HG02571 (cell line): Measurements from ENCODE around the gene ACVR1B.

Experiments
- ATAC-seq: cut with Tn5 transposase; IDR thresholded peaks from one replicate; pipeline ENCODE4 v1.9.1; 2021; ENCODE audit warnings: mild to moderate bottlenecking, moderate library complexity; ENCODE audit not compliant: unreplicated experiment

ACVR1B gene

DNA sequence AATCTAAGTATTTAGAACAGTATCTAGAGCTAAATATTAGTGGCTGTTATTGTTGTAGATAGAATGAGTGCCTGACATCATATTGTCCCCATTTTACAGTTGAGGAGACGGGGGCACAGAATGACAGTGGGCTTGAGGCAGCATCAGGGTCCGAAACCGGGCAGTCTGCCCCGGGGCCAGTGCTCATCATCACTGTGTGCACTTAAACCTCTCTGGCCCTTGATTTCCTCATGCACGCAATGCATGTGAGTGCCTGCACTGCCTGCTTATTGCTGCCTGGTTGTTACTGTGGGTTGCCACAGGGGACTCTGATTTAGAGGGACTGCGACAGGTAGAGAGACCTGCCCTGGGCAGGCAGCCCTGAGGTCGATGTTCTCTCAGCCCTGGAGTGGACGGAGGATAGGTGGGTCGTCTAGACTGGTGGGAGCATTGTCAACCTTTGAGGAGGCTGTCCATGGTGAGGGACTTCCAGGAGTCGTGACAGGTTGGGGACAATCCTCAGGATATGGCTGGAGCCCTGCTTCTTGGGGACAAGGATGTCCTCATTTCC lies 34.4 kb upstream of the ACVR1B start:
- ATAC-seq = no peak

DNA sequence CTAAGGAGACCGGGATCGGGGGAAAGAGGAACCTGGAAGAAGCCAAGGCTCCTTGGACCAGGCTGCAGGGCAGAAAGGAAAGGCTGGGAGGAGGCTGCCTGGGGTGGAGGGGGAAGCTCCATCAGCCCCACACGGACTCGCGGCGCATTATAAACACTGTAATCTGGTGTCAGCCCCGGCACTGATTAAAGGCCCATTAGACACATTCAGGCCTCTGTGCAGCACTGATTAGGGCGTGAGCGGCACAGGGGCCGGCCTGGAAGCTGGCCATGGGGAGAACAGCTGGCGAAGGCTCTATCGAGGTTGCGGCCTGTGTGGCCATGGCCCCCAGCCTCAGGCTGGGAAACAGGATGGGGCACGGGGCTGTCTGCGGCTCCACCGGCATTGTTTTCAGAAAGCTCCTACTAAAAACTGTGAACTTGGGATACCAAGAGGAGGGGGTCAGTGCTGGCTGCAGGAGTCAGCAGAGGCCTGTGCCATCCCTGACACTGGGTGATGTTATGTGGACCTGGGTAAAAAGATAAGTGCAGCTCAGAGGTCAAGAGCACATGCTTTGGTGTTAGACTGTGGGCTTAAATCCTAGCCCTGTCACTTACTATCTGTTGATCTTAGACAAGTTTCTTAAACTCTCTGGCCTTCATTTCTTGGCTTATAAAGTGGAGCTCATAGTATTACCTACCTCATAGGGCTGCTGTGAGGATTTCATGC lies 33.6 kb upstream of the ACVR1B start:
- no peak for ATAC-seq

DNA sequence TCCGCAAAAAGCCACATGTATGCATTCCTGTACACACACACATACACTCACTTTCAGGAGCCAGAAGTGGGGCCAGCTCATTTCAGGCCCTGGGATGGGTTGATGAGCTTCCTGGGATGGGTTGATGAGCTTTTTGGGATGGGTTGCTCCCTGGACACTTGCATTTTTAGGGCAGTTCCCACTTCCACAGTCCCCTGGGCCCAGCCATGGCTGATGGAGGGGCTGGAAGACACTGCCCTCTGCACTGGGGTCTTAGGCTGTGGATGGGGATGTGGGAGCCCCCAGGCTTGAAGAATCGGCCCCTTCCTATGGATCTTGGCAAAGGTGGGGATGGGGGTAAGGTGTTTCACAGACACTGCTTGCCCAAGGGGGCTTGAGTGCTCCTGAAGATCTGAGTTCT lies 31.5 kb upstream of the ACVR1B start:
- ATAC-seq = no peak

DNA sequence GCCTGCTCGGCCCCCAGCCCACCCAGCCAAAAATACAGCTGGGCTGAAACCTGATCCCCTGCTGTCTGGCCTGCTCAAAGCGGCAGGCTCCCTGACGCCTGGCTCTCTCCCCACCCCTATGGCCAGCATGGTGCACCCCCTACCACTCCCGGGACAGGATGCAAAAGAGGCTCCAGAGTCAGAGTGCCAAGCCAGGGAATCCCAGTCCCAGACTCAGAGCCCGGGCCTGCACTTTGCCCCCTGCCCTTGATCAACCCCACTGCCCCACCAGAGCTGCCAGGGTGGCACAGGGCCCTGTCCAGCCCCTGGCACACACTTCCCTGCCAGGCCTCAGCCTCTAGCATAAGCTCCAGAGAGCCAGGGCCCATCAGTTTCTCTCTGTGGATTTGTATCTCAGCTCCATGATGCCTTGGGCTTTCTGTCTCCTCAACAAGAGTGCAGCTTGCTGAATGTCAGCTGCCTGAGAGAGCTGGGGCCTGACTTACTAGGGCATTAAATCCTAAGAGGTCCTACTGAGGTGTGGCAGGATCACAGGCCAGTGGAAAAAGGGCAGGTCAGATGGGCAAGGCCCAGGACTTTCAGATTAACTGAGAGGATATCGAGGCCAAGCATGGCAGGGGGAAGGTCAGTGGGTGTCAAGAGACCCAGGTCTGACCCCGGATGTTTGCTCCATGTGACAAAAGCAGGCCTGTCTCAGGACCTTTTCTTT lies 30.3 kb upstream of the ACVR1B start:
- no peak for ATAC-seq

DNA sequence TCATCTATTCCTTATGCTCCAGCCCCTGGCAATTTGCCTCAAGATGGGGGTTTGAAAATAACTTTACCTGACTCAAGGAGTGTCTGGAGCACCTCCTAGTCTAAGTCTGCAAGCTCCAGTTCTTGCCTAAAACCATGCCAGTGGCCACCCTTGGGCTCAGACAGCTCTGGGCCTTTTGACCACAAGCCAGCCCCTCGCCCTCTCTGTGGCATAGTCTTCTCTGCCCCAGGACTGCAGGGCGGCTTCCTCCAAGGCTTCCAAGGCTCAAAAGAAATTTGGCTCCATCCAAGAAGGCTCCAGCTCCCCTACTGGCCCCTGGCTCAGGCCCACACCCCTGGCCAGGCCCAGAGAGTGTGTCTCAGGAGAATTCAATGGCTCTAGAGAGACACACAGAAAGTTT lies 29.4 kb upstream of the ACVR1B start:
- no peak for ATAC-seq

DNA sequence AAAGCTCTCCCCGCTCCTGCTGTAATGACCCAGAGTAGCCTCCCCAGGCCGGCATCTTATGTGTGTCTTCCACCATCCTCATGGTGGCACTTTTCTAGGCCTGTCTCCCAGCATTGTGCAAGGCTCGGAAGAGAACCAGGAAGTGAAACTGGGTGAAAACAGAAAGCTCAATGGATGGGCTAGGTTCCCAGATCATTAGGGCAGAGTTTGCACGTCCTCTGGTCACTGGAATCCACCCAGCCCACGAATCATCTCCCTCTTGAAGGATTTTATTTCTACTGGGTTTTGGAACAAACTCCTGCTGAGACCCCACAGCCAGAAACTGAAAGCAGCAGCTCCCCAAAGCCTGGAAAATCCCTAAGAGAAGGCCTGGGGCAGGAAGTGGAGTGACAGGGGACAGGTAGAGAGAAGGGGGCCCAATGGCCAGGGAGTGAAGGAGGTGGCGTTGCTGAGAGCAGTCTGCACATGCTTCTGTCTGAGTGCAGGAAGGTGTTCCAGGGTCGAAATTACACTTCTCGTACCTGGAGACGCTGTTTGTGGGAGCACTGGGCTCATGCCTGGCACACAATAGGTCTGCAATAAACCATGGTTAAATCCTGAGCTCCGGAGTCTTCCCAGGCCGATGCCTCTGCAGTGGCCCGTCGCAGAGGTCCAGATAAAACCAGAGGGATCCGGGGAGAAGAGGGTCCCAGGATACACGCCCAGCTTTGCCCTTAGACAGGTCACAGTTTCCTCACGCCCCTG lies 28.6 kb upstream of the ACVR1B start:
- no peak for ATAC-seq

DNA sequence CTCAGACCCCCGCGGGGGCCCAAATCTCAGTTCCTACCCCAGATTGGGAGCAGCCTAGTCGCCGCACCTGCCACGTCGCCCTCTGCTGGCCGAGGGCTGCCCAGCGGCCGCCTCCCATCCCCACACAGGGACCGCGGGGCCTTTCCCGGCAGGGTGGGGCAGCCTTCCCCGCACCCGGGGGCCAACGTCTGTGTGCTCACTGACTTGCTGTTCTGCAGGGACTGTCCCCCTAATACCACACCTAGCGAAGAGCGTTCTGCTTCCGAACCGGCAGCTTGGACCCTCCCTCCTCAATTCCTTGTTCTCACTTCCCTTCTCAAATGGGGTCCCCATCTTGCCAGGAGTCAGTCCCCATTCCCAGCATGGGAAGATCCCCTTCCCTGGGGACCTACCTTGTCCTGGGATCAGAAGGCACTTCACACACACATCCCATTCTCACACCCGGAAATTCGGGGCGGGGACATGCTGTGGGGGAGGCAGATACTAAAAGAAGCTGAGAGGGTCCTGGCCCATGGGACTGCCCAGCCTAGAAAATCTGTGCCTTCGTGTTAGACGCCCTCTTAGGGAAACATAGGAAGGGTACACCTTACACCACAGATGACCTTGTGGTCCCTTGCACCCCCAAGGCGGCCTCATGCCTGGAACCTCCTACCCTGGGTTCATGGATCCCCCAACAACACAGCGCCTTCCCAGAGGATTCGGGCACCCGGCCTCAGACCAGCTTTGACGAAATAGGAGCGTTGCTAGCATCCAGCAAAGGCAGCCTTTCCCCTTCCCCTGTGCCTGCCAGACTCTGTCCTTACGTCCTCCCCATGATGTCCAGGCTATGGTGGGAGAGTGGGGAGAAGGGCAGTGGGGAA lies 27.8 kb upstream of the ACVR1B start:
- no peak for ATAC-seq

DNA sequence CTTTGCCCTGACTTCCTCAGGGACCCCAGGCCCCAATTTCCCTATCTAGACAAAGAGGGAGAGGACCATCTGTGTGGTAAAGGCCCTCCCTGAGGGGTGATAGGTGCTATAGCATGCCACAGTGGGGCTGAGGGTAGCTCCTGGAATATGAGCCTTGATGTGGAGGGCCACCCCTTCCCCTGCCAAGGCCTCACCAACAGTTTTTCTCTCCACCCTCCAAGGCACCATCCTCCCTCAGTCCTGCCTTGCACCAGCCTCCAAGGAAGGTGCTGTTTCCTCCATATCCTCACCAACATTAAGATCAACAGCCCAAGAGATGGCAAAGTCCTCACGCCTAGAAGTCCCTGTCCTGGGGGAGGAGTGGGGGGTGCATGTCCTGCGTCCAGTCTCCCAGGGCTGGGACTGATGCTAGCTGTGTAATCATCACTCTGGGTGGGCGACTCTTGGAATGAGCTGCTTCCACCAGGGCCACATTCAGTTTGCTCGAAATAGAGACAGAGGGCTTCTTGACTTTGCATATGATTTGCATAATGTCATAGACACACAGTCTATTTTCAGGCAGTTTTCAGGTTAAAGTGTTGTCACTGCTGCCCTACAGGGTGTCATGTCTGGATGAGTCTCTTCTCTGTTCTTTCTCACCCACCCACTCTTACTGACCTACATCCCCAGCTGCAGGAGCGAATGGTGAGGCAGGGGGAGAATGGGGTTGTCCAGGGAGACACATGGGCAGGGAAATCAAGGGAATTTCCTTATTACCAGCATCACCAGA lies 26.8 kb upstream of the ACVR1B start:
- no peak for ATAC-seq

DNA sequence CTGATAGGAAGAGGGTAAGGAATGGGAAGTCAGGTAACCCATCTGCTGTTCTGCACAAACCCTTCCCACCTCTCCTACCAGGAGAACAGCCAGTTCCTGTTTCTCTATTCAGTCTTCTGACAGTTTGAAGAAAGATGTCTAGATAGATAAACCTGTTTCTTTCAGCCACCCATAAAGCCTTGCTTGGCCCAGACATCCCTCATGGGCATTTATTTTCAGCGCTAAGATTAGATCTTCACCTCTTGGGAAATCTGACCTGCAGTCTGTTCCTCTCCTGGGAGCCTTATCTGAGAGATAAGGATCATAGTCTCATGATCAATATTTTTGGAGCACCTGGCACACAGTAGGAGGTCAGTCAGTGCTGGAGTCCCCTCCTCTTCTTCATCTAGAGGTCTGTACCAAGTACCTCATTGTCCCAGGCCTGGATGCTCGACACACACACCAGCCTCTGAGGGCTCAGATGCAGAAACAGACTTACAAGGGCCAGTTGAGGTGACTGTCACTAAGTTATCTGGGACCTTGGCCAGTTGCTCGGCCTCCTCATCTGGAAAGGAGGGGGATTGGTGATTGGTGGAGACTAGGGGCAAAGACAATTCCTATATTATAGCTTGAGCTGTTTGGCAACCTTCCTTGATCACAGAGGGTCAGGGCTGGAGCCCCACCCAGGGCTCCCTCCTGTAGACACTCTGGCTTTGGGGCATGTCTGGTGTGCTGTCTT lies 26.0 kb upstream of the ACVR1B start:
- ATAC-seq = no peak

DNA sequence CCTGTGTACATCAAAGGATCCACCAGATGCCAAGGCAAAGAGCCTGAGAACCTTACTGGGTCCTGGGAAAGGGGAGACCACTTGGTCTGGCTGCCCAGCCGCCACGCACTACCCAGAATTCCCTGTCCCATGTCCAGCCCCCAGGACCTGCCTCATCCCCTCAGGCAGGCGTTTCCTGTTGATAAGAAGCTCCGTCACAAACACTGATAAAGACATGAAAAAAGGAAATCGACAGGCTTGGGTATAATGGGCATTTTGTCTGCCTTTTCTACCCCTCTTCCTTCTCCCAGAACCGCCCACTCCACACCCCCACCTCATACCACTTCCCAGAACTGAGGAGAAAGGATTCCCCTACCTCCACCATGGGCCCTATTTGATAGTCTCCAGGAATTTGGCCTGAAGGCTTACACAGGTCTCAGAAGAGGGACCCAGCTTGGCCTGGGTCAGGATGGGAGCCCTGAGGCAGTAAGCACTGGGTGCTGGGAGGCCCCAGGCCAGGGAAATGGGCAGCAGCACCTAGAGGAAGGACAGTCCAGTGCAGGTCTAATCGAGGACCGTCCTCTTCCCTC lies 25.4 kb upstream of the ACVR1B start:
- ATAC-seq = no peak

DNA sequence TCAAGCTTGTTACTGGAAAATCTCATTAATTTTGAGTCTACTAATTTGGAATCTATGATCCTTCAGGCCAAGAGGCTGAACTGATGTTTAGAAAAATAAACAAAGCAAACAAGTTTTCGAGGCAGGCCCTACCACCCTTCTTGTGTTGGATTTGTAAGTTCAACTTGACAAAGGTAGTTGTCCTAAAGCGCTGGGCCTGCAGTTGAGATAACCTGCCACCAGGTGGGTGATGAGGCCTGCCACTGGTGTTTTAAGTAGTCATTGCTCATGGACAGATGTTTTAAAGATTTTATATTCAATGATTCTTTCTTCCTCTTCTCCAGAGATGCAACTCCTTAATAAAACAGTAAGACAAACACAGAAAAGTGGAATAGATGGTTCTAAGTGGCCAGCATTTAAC lies 24.8 kb upstream of the ACVR1B start:
- no peak for ATAC-seq

DNA sequence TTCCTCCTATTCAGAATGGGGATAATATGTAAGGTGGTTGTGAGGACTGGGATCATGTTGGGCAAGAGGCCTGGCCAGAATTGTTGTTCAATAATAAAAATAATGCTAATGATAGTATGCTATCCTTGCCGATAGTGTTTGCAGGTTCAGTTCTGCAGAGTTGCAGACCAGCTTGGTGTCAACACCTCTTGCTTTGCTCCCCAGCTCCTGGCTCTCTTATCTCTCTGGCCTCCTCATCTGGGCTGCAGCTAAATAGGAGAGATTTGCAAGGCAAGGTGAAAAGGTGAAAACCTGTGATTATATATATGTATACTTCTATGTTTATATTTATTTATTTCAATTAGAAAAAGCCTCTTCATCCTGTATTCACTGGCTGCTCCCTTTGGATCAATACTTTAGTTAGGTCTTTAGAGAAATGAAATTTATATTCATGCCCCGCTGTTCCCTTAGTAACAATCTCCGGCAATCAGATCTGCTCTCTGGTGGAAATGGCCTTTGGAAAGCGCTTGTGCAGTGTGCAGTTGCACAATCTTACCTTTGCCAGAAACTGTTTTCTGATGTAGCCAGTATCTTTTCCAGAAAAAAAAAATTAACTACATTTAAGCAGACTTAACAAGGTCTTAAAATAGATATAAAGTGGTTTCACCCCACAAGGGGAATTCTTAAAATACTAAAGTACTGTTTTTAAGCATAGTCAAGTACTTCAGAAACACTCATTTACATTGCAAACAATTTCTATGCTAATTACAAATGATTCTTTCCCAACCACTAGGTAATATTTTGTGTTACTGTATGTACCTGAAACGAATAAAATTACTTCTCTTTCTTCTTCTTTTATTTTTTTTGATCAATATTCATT lies 19.1 kb upstream of the ACVR1B start:
- no peak for ATAC-seq

DNA sequence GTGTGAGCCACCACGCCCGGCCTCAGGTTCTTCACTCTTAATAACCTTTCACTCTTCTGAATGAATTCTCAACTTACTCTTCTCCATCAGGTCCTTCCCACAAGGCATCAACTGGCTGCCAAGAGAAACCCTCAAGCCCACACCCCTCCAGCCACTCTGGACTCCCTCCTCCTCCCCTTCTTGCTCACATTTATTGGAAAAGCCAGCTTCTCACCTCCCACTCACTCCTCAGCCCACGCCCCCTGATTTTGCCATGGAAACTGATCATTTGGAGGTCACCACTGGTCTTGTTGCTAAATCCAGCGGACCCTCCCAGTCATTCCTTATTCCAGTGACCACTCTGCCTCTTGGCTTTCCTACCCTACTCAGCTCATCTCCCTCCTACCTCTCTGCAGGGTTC lies 17.4 kb upstream of the ACVR1B start:
- ATAC-seq = no peak

DNA sequence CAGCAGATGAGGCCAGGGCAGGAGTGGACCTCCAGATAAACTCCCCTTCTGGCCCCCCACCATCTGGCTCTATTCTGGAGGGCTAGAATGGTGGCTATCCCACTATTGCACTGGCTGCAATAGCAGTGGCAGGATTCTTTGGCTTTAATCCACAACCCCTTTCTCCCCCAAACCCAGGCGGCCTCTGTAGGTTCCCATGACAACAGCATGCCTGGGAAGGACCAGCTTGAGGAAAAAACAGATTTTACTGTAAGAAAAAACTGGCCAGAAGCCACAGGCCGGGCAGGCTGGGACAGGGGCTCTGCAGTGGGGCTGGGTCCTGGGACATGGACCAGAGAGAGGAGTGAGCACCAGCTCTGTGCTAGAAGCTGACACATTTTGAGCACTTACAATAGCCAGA lies 13.6 kb upstream of the ACVR1B start:
- no peak for ATAC-seq

DNA sequence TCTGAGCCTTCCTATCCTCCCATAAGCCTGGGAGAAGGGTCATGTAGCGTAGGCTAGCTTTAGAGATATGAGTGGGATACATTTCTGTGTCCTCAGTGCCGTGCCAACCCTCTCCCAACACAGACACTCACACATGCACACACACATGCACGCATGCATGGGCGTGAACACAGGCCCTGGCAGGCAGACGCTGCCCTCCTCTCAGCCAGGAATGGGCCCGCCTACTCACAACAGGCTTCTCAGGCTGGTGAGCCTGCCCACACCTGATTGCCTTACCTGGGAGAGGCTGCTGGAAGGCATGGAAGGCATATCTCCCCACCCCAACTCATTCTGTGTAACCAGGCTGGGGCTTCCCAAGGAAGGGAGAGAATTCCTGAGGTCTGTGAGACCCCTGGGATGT lies 12.8 kb upstream of the ACVR1B start:
- no peak for ATAC-seq

DNA sequence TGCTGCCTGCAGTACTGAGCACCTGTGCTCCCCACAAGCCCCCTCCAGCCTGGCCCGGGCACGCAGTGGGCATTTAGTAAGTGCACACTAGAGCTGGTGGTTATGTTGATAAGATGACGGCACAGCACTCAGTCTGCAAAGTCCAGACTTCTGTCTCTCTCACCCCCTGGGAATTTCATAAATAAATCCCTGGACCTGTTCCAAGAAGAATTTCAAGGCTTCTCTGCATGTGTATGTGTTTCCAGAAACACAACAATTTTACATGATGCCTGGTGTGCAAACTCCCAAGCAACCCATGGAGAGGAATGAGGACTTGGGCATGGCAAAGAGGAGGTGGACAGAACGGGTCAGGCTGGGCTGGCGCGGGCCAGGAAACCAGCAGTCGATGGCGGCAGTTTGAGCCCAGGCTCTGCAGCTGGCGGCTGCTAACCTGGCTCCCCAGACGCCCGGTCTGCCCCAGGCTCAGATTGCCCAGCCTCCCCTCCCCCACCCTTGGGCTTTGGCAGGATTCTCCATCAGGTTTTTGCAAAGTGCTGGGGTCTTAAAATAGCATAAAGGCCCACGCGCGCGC lies 10.4 kb upstream of the ACVR1B start:
- ATAC-seq = no peak

DNA sequence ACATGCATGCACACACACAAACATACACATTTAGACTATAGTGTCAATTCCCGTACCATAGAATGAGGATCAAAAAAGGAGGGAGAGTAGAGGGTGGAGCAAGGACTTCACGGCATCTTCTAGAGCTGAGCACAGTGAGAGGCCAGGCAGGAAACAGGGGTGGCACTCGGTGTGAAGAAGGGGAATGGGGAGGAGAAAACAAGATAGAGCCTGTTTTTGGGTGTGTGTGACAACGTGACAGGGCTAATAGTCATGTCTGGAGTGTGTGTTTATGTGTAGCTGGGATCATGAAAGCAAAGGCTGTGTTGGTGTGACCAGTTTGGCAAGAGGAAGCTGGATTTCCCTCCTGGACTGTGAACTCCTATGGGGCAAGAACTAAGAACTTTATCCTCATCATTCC lies 9.9 kb upstream of the ACVR1B start:
- no peak for ATAC-seq

DNA sequence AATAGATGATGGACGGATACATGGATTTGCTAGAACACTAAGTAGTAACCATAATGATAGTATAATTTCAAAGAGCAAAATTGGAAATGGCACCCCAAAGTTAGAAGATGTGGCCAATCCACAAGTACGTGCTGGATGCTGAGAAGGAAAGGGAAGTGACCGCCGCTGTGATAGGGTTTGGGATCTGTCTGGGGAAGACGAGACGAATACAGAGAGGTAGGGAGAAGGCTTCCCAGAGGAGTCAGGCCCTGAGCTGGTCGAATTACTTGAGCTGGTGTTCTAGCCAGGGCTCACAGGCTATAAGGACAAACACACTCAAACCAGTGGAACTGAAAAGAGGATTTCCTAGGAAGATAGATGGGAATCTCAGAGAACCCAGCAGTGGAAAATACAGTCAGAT lies 9.4 kb upstream of the ACVR1B start:
- no peak for ATAC-seq
